BE2C (cell line): ENCODE measurements around the gene TBC1D23.

Experiments
- DNase-seq: peaks from one replicate; pipeline ENCODE4 v3.0.0-alpha.2; 2020
- H3K27me3 ChIP-seq: fragments of 250-450 bp; sonication (Bioruptor Pico); 2 replicates; pipeline ENCODE4 v1.5.1; 2020; ENCODE audit warnings: mild to moderate bottlenecking
- H3K36me3 ChIP-seq: fragments of 250-450 bp; sonication (Bioruptor Pico); 2 replicates; pipeline ENCODE4 v1.5.1; 2020; ENCODE audit warnings: mild to moderate bottlenecking
- H3K4me1 ChIP-seq: fragments of 250-450 bp; sonication (Bioruptor Pico); 2 replicates; pipeline ENCODE4 v1.5.1; 2020
- H3K4me3 ChIP-seq: 2 replicates; pipeline ENCODE4 v1.5.1; 2011; ENCODE audit warnings: low read depth, low read length
- H3K9me3 ChIP-seq: fragments of 250-450 bp; sonication (Bioruptor Pico); 2 replicates; pipeline ENCODE4 v1.5.1; 2020
- TF ChIP-seq, protein P1 (sequence below): IDR thresholded peaks from 2 replicates; pipeline ENCODE4 v1.5.1; 2012; ENCODE audit warnings: mild to moderate bottlenecking, low read depth, low read length

TBC1D23 gene

DNA sequence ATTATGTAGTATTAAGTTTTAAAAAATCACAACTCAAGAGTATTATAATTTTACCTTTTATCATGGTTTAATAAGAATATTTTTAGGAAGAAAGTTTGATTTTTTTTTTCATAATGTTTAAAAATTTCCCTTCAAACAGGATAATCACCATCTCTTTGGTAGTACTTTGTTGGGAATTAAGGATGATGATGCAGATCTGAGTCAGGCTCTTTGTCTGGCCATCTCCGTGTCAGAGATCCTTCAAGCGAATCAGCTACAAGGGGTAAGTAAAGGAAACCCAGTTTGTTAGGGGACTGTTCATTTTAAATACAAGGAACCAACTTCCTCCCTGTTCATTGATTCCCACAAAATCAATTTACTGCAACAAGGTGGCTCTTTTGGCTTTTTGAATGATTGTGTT lies 37.0 kb downstream of the TBC1D23 start:
- no peaks in the 10 kb centered on the region for H3K9me3 ChIP-seq
- no peak overlapping the region for H3K4me3 ChIP-seq
- H3K36me3 ChIP-seq = peaks cover 4% of the 10 kb centered on the region
- H3K27me3 ChIP-seq = no peaks in the 10 kb centered on the region
- no peaks in the 10 kb centered on the region for H3K4me1 ChIP-seq
- TF ChIP-seq, protein P1, sequence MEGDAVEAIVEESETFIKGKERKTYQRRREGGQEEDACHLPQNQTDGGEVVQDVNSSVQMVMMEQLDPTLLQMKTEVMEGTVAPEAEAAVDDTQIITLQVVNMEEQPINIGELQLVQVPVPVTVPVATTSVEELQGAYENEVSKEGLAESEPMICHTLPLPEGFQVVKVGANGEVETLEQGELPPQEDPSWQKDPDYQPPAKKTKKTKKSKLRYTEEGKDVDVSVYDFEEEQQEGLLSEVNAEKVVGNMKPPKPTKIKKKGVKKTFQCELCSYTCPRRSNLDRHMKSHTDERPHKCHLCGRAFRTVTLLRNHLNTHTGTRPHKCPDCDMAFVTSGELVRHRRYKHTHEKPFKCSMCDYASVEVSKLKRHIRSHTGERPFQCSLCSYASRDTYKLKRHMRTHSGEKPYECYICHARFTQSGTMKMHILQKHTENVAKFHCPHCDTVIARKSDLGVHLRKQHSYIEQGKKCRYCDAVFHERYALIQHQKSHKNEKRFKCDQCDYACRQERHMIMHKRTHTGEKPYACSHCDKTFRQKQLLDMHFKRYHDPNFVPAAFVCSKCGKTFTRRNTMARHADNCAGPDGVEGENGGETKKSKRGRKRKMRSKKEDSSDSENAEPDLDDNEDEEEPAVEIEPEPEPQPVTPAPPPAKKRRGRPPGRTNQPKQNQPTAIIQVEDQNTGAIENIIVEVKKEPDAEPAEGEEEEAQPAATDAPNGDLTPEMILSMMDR = no peak
- DNase-seq = no peak

DNA sequence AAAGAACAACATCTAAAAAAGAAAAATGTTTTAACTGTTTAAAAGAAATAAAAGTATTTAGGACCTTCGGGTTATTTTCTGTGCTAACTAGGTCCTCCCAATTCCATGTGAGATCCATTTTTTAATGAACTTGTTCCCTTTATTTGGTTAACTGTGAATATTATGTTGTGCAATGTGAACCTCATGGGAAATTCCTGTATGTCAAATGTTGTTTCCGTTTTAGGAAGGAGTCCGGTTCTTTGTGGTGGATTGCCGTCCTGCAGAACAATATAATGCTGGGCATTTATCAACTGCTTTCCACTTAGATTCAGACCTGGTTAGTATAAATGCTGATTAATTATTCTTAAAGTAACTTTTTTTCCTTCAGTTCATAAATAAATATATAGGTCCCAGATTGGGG lies 38.2 kb downstream of the TBC1D23 start:
- DNase-seq = no peak
- Histone ChIP-seq H3K4me1 (no peaks in the 10 kb centered on the region), H3K9me3 (no peaks in the 10 kb centered on the region), H3K36me3 (peaks cover 4% of the 10 kb centered on the region), H3K4me3 (no peak overlapping the region), H3K27me3 (no peaks in the 10 kb centered on the region)
- TF ChIP-seq, protein P1 = no peak

DNA sequence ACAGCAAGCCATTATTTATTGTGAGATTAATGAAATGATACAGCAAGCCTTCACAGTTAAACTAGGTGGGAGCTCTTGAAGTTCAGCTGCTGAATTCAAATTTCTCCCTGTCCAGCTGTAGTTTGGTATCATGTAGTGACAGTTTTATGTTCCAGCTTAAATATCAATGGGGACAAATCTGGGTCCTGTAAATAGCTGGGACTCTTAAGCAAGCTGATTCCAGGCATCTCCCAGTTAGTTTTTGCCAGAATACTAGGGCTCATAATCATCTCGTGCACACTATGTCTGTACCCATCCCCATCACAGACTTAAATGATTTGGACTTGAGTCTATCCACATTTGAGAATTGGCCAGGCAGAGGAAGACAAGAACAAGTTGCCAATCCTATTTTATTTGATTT lies 45.9 kb downstream of the TBC1D23 start:
- H3K27me3 ChIP-seq = no peaks in the 10 kb centered on the region
- TF ChIP-seq, protein P1 = no peak
- H3K36me3 ChIP-seq = no peaks in the 10 kb centered on the region
- no peaks in the 10 kb centered on the region for H3K4me1 ChIP-seq
- no peak for DNase-seq
- no peak overlapping the region for H3K4me3 ChIP-seq
- H3K9me3 ChIP-seq = no peaks in the 10 kb centered on the region

DNA sequence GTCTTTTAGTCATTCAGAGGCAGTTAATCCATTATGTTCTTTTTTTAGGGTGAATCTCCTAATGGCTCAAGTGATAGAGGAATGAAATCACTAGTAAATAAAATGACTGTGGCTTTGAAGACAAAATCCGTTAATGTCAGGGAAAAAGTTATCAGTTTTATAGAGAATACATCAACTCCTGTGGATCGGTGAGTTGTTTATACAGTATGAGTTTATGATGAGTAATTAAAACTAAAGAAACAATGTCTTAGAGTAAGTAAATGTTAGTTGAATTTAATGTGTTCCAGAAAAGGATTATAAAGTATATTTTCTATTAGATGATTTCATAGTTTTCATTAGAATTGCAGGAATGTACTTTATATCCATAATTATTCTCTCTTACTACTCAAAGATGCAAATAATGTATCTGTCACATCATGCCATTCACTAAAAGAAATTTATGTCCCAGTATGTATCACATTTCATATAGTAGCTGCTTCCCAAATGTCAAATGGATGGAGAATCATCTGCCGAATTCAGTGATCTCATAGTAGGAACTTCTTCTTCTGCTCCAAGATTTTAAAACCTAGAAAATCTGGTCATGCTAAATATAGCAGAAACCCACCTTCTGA lies 49.7 kb downstream of the TBC1D23 start:
- Histone ChIP-seq H3K4me3 (no peak overlapping the region), H3K27me3 (no peaks in the 10 kb centered on the region), H3K4me1 (no peaks in the 10 kb centered on the region), H3K36me3 (no peaks in the 10 kb centered on the region), H3K9me3 (no peaks in the 10 kb centered on the region)
- no peak for DNase-seq
- TF ChIP-seq, protein P1 = no peak

DNA sequence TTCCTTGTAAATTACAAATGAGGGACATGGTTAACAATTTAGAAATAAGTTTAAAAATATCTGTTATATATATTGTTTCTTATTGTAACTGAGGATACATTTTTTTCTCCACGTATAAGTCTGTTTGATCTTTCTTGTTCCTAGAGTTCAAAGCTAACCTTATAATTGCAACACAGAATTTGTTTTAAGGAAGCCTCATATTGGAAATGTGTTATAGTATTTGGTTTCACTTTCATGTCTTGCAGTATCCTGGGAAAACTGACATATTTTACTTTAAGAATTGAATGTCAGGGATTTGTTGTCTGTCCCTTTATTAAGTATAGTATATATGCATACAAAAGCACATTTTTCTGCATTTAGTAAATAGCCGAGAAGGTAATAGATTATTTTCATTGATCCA lies 50.2 kb downstream of the TBC1D23 start:
- no peak for DNase-seq
- no peak overlapping the region for H3K4me3 ChIP-seq
- H3K27me3 ChIP-seq = no peaks in the 10 kb centered on the region
- TF ChIP-seq, protein P1 = no peak
- no peaks in the 10 kb centered on the region for H3K4me1 ChIP-seq
- H3K36me3 ChIP-seq = no peaks in the 10 kb centered on the region; the same call in 1 of the 2 replicates
- H3K9me3 ChIP-seq = no peaks in the 10 kb centered on the region

DNA sequence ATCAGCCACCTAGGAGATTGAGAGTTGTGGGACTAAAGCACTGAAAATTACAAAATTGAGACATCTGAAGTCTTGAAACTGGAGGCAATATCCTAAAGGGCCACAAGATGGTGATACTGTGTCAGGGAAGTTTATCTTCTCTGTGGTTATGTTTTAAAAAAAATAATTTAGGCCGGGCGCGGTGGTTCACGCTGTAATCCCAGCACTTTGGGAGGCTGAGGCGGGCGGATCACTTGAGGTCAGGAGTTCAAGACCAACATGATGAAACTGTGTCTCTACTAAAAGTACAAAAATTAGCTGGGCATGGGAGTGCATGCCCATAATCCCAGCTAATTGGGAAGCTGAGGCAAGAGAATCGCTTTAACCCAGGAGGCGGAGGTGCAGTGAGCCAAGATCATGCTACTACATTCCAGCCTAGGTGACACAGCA lies 55.9 kb downstream of the TBC1D23 start:
- no peak overlapping the region for H3K4me3 ChIP-seq
- TF ChIP-seq, protein P1 = peak; percentile 78
- peaks cover 4% of the 10 kb centered on the region; the same call in 1 of the 2 replicates for H3K36me3 ChIP-seq
- no peaks in the 10 kb centered on the region for H3K27me3 ChIP-seq
- peak; percentile 50 for DNase-seq
- no peaks in the 10 kb centered on the region for H3K4me1 ChIP-seq
- H3K9me3 ChIP-seq = no peaks in the 10 kb centered on the region
